ENCODE measurements around the gene FAM174B.

The FAM174B gene

GRCh38 chr15:92634060-92634459 is 21.5 kb downstream of the FAM174B start:
- no peak overlapping the region for H2AFZ ChIP-seq (ENCODE audit: low read length)
- H3K27me3 ChIP-seq (ENCODE audit: insufficient read depth, low read length): no peaks in the 10 kb centered on the region
- H3K9me2 ChIP-seq (ENCODE audit: low read depth, low read length): no peaks in the 10 kb centered on the region
- H3K9ac ChIP-seq (ENCODE audit: low read length): no peak overlapping the region
- no peaks in the 10 kb centered on the region for H4K20me1 ChIP-seq (ENCODE audit: insufficient read depth, low read length)
- H3K79me2 ChIP-seq (ENCODE audit: insufficient read depth, low read length): no peaks in the 10 kb centered on the region
- H3K27ac ChIP-seq (ENCODE audit: low read depth, low read length, poor library complexity, severe bottlenecking): no peak overlapping the region
- no peaks in the 10 kb centered on the region for H3K36me3 ChIP-seq (ENCODE audit: insufficient read depth, low read length)
- H3K4me2 ChIP-seq (ENCODE audit: low read length): no peak overlapping the region
- TF ChIP-seq, protein P1, sequence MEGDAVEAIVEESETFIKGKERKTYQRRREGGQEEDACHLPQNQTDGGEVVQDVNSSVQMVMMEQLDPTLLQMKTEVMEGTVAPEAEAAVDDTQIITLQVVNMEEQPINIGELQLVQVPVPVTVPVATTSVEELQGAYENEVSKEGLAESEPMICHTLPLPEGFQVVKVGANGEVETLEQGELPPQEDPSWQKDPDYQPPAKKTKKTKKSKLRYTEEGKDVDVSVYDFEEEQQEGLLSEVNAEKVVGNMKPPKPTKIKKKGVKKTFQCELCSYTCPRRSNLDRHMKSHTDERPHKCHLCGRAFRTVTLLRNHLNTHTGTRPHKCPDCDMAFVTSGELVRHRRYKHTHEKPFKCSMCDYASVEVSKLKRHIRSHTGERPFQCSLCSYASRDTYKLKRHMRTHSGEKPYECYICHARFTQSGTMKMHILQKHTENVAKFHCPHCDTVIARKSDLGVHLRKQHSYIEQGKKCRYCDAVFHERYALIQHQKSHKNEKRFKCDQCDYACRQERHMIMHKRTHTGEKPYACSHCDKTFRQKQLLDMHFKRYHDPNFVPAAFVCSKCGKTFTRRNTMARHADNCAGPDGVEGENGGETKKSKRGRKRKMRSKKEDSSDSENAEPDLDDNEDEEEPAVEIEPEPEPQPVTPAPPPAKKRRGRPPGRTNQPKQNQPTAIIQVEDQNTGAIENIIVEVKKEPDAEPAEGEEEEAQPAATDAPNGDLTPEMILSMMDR (IDR thresholded peaks at IDR 0.05; ENCODE audit: low read length): no peak
- no peak for TF ChIP-seq EZH2 (IDR thresholded peaks at IDR 0.05; ENCODE audit: borderline replicate concordance, low read length)
- H3K4me3 ChIP-seq (ENCODE audit: low read depth, low read length, poor library complexity, severe bottlenecking): no peak overlapping the region
- H3F3A ChIP-seq (ENCODE audit: insufficient read depth, low read length): no peaks in the 10 kb centered on the region
- H3K4me1 ChIP-seq (ENCODE audit: insufficient read depth, low read length, severe bottlenecking): no peaks in the 10 kb centered on the region
- H3K9me3 ChIP-seq (ENCODE audit: low read length): no peaks in the 10 kb centered on the region

DNA sequence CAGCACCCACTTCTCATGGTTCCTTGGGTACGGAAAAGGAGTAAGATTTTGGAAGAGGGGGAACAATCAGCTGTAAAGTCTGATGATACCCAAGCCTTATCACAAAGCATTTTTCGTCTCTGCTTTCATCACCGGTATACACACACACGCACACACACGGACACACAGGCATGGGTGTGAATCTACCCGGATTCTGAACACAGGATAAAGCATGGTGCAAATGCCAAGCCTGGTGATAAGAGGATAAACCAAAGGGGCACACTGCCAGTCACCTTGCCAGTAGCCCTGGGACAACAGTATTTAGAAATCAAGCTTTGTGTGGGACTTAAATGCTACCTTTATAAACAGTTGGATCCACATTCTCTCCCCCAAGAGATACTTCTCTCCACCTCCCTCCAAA is 22.2 kb downstream of the FAM174B start:
- H3K27me3 ChIP-seq (ENCODE audit: insufficient read depth, low read length): no peaks in the 10 kb centered on the region
- H3K9ac ChIP-seq (ENCODE audit: low read length): no peak overlapping the region
- TF ChIP-seq, protein P1 (IDR thresholded peaks at IDR 0.05; ENCODE audit: low read length): no peak
- TF ChIP-seq EZH2 (IDR thresholded peaks at IDR 0.05; ENCODE audit: borderline replicate concordance, low read length): no peak
- no peaks in the 10 kb centered on the region for H4K20me1 ChIP-seq (ENCODE audit: insufficient read depth, low read length)
- H2AFZ ChIP-seq (ENCODE audit: low read length): no peak overlapping the region
- no peaks in the 10 kb centered on the region for H3F3A ChIP-seq (ENCODE audit: insufficient read depth, low read length)
- H3K4me1 ChIP-seq (ENCODE audit: insufficient read depth, low read length, severe bottlenecking): no peaks in the 10 kb centered on the region
- no peak overlapping the region for H3K4me2 ChIP-seq (ENCODE audit: low read length)
- H3K9me2 ChIP-seq (ENCODE audit: low read depth, low read length): no peaks in the 10 kb centered on the region
- no peaks in the 10 kb centered on the region for H3K36me3 ChIP-seq (ENCODE audit: insufficient read depth, low read length)
- H3K27ac ChIP-seq (ENCODE audit: low read depth, low read length, poor library complexity, severe bottlenecking): no peak overlapping the region
- H3K79me2 ChIP-seq (ENCODE audit: insufficient read depth, low read length): no peaks in the 10 kb centered on the region
- no peak overlapping the region for H3K4me3 ChIP-seq (ENCODE audit: low read depth, low read length, poor library complexity, severe bottlenecking)
- H3K9me3 ChIP-seq (ENCODE audit: low read length): no peaks in the 10 kb centered on the region

- no peaks in the 10 kb centered on the region for H3K9me2 ChIP-seq (ENCODE audit: low read depth, low read length)
- H2AFZ ChIP-seq (ENCODE audit: low read length): no peak overlapping the region
- H3K79me2 ChIP-seq (ENCODE audit: insufficient read depth, low read length): no peaks in the 10 kb centered on the region
- no peaks in the 10 kb centered on the region for H4K20me1 ChIP-seq (ENCODE audit: insufficient read depth, low read length)
- H3K4me1 ChIP-seq (ENCODE audit: insufficient read depth, low read length, severe bottlenecking): no peaks in the 10 kb centered on the region
- no peaks in the 10 kb centered on the region for H3K9me3 ChIP-seq (ENCODE audit: low read length)
- no peaks in the 10 kb centered on the region for H3K36me3 ChIP-seq (ENCODE audit: insufficient read depth, low read length)
- no peak overlapping the region for H3K9ac ChIP-seq (ENCODE audit: low read length)
- H3K27ac ChIP-seq (ENCODE audit: low read depth, low read length, poor library complexity, severe bottlenecking): no peak overlapping the region
- H3K4me3 ChIP-seq (ENCODE audit: low read depth, low read length, poor library complexity, severe bottlenecking): no peak overlapping the region
- H3F3A ChIP-seq (ENCODE audit: insufficient read depth, low read length): no peaks in the 10 kb centered on the region
- H3K4me2 ChIP-seq (ENCODE audit: low read length): no peak overlapping the region
- H3K27me3 ChIP-seq (ENCODE audit: insufficient read depth, low read length): no peaks in the 10 kb centered on the region
- TF ChIP-seq, protein P1 (IDR thresholded peaks at IDR 0.05; ENCODE audit: low read length): no peak
- no peak for TF ChIP-seq EZH2 (IDR thresholded peaks at IDR 0.05; ENCODE audit: borderline replicate concordance, low read length)
Observed at GRCh38 chr15:92633001-92633400, 22.6 kb downstream of the FAM174B start.

Measured in OCI-LY1 (cell line).